Inferior parietal cortex (tissue), 1 donor: ENCODE measurements around the gene CHN2.
A peak's percentile ranks its signal among the peaks of the same experiment; 100 is the strongest.

Experiments used
- DNase-seq: peaks from one replicate; pipeline ENCODE4 v3.0.0-alpha.2; 2016; ENCODE audit errors: extremely low spot score

The CHN2 gene

DNA sequence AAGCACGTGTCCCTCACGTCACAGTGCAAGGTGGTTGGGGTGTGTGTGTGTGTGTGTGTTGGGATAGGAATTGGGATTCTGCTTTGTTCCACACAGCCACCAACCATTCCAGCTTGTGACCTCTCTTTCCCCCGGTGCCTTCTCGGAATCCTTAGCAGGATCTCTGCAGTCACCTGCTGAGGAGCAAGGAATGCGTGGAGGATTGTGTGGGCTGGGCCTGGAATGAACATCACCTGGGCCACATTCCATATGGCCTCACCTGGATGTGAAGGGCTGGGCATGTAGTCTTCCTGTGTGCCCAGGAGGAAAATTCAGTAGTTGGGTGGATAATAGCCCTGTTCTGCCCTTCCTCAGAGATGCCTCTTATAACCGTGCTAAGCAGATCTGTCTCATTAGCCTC is 113.8 kb downstream of the CHN2 start:
- DNase-seq = no peak

GRCh38 chr7:29309041-29309854 is 114.7 kb downstream of the CHN2 start:
- DNase-seq = no peak

DNA sequence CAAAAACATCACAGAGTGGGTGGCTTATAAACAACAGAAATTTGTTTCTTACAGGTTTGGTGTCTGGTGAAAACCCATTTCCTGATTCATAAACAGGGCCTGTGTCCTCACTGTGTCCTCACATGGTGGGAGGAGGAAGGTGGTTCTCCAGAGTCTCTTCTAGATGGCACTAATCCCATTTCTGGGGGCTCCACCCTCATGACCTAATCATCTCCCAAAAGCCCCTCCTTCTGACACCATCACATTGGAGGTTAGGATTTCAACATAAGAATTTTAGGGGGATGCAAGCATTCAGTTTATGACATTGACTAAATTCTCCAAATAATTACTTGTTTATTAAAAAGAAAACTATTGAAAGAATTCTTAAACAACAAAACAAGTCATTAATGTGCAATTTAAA is 116.0 kb downstream of the CHN2 start:
- DNase-seq = no peak

GRCh38 chr7:29311314-29311713 is 116.7 kb downstream of the CHN2 start:
- DNase-seq = no peak

GRCh38 chr7:29314148-29314547 is 119.6 kb downstream of the CHN2 start:
- no peak for DNase-seq

GRCh38 chr7:29315122-29315891 is 120.7 kb downstream of the CHN2 start:
- DNase-seq = no peak

DNA sequence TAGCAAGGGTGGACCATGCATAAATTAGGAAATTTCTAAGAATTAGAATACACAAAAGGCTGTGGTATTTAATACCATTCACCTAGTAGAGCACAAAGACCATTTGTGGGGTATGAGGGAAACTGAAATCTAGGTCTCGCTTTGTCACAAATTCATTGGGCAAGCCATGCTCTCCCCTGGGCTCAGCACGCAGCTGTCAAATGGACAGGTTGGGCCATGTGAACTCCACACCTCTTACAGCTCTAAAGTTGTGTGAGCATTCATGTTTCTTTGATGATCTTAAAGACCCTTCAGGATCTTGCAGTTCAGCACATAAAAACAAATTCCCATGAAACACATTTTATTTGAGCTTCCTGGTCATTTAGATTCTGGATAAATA is 121.3 kb downstream of the CHN2 start:
- DNase-seq = no peak

DNA sequence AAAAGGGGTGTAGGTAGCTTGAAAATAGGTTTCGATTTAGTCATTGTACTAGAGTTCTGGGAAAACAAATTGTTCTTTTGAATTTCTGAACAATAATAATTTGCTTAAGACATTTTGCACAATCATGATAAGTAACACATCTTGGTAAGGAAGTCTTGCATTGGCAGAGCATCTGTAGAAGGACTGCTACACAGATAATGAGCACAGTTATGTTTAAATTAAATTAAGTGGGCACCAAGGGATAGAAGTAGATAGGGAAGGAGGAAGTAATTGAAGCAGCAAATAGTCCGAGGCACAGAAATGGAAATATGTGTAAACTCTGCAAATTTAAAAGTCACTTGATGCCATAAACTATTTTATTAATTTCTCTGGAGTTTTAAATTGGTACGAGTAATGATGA is 122.4 kb downstream of the CHN2 start:
- DNase-seq = no peak

DNA sequence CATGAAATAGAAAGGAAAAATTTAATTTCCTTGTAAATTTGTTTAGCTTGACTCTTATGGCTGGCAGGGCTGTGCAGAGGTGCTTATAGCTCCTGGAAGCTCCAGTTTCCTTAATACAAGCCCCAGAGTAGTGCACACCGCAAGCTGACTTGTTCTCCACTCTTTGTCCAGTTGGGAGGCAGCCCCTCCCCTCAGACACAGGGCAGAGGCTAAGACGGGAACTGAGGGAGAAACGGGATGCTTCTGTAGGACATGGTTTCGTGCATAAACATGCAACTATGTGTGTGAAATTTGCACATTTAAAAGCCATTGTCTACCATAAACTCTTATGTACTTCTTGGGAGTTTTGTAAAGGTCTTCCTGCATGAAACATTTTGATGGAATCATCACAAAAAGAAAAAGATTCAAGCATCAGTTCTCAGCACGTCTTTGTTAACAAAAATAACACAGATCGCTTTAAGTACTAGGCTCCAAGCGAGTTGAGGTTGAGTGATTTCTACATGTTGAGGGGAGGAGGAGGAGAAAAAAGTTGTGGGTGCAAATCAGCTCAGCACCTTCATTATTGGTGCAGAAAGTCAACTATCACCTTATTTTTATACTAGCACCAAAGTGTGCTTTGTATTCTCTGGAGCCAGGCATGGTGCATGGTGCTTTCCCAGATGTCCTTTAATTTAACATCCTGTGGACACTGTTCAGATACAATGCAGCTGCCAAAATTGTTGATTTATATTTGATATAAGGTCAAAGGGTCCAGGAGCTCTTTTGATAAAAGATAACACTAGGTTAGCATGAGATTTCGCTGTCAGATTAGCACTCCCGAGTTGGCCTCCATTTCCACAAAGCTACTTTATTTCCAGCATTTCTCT is 124.5 kb downstream of the CHN2 start:
- DNase-seq = no peak

DNA sequence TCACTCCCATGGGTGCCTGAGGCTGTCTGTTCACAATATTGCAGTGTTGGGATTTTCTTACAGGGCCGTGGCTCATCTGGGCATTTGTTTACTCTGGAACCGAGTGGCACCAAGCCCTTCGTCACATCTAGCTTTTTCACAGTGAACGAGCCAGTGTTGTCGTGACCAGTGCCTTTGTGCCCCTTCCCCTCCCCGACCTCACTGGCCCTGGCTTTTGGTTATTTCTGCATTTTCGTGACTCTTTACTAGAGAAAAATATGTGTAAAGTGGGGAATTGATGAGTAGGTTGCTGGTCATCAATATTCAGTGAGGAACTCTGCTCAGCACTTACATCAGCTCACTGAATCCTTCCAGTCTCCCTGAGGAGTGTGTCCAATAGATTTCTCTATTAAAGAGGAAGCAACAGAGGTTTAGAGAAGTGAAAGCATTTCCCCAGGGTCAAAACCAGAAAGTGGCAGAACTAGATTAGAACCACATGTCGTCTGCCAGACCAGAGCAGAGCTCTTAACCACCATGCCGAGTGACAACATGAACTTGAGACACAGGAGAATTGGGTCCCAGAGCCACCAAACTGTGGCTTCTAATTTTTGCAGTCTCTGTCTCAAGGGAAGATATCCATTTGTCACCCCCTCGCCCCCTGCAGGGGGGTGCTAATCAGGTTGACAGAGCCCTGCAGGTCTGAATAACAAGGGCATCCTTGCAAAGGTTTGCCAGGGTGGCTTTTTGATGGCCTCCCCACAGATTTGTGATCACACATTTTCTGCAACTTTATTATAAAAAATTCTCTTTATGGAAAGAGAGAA is 125.3 kb downstream of the CHN2 start:
- DNase-seq = peak; percentile 77

DNA sequence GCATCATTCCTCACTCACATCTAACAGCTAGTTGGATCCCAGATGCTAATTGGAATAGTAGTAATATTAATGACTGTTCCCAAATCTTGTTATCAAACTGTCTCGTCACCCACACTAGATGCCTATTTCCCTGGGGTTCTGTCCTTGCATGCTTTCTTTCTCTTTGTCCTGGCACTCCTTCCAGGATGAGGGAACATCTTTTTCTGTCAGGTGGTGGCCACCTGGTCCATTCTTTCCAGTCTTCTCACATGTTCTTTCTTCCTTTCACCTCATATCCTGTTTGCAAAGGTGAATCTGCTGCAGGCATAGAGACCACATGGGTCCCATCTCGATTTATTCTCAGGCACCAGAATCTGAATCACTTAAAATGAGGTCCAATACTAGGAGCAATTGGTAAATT is 126.0 kb downstream of the CHN2 start:
- DNase-seq = no peak

- DNase-seq = no peak
Measured at GRCh38 chr7:29322023-29322712, 127.6 kb downstream of the CHN2 start.

- no peak for DNase-seq
Measured at GRCh38 chr7:29325476-29325875, 130.9 kb downstream of the CHN2 start.

- no peak for DNase-seq
Measured at GRCh38 chr7:29326864-29327263, 132.3 kb downstream of the CHN2 start.

GRCh38 chr7:29327455-29327854 is 132.9 kb downstream of the CHN2 start:
- no peak for DNase-seq

DNA sequence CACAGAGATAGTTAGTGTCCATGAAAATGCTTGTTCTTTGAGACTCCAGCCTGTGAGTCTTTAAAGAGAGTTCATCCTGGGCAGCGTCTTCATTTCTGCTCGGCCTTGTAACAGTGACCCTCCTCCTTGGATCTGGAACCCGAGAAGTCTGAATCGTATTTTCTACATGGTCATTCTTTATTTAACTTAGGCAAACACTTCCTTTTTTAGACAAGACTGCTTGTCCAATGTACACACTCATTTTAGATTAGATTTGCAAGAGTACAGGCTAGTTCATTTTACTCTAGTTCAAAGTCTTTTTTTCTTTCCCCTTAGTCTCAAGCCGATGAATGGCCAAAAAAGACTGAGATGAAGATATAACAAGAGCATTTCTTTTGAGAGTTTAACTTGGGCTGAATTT is 133.5 kb downstream of the CHN2 start:
- DNase-seq = no peak

DNA sequence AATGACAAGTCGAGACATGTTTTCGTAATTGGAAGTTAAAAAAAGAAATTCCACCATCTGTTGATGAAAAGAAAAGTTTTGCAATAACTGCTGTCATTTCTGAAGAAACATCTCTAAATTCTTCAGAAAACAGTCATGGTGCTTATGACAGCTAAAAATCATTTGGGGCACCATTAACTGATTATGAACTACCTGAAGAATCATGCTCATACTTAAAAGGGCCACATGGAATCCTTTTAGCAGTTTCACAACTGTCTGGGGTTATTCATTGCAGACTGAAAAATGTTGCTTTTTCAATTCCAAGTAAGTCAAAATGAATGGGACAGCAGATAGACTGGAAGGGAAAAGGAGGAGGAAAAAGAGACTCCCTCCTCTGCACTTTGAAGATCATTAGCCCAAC is 134.2 kb downstream of the CHN2 start:
- no peak for DNase-seq

- DNase-seq = no peak
Measured at GRCh38 chr7:29329686-29330085, 135.1 kb downstream of the CHN2 start.

- DNase-seq = no peak
Measured at GRCh38 chr7:29330136-29330535, 135.6 kb downstream of the CHN2 start.

DNA sequence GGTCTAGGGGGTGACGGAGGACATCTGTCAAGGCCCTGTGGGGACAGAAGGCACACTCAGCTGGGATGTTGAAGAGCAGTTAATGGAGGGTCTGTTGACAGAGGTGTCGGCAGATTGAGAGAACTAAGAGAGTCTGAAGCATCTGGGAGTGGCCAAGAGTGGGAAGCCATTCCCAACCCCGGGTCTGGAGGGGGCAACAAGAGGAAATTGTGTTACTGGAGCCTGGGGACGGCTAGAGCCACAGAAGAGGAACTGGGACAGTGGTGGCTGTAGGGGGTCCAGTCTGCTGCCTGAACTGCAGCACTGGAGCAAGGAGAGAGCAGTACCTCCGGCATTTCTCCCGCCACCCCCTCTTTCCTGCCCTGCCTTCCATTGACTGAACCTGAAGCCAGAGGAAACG is 136.6 kb downstream of the CHN2 start:
- DNase-seq = no peak
